ENCODE data around the gene C12orf56.

C12orf56 gene

GRCh38 chr12:64390275-64390851 lies at the start of gene C12orf56:
Gene C12orf56 (minus strand): TSS chr12:64390758. CDS start chr12:64390565, 193 bp downstream.
- no peak for DNase-seq (ENCODE audit: low read depth in 2 of 2)

- no peak for DNase-seq (ENCODE audit: low read depth in 2 of 2)
These were observed 49.5 kb upstream of the C12orf56 start for GRCh38 chr12:64440100-64440499.

GRCh38 chr12:64433915-64434314 lies 43.4 kb upstream of the C12orf56 start:
- no peak for DNase-seq (ENCODE audit: low read depth in 2 of 2)

- DNase-seq (ENCODE audit: low read depth in 2 of 2): no peak
These were observed 41.2 kb upstream of the C12orf56 start for GRCh38 chr12:64431791-64432190.

- no peak for DNase-seq (ENCODE audit: low read depth in 2 of 2)
These were observed 40.3 kb upstream of the C12orf56 start for GRCh38 chr12:64430886-64431285.

GRCh38 chr12:64428956-64429355 lies 38.4 kb upstream of the C12orf56 start:
- no peak for DNase-seq (ENCODE audit: low read depth in 2 of 2)

GRCh38 chr12:64427988-64428387 lies 37.4 kb upstream of the C12orf56 start:
- no peak for DNase-seq (ENCODE audit: low read depth in 2 of 2)

- DNase-seq (ENCODE audit: low read depth in 2 of 2): no peak
These were observed 29.1 kb upstream of the C12orf56 start for GRCh38 chr12:64419696-64420095.

- no peak for DNase-seq (ENCODE audit: low read depth in 2 of 2)
These were observed 27.7 kb upstream of the C12orf56 start for GRCh38 chr12:64418209-64418608.

GRCh38 chr12:64413884-64414283 lies 23.3 kb upstream of the C12orf56 start:
- no peak for DNase-seq (ENCODE audit: low read depth in 2 of 2)

- no peak for DNase-seq (ENCODE audit: low read depth in 2 of 2)
These were observed 21.9 kb upstream of the C12orf56 start for GRCh38 chr12:64412459-64412858.

GRCh38 chr12:64411427-64411826 lies 20.9 kb upstream of the C12orf56 start:
- no peak for DNase-seq (ENCODE audit: low read depth in 2 of 2)

- DNase-seq (ENCODE audit: low read depth in 2 of 2): no peak
These were observed 17.0 kb upstream of the C12orf56 start for GRCh38 chr12:64407342-64408223.

- peak; percentile 56 to 66 for DNase-seq (ENCODE audit: low read depth in 2 of 2)
These were observed 14.1 kb upstream of the C12orf56 start for GRCh38 chr12:64404470-64405256.

- DNase-seq (ENCODE audit: low read depth in 2 of 2): peak; percentile 91 to 96
These were observed 13.3 kb upstream of the C12orf56 start, which contains the start of gene XPOT for GRCh38 chr12:64403707-64404469. Gene XPOT (plus strand): TSS chr12:64404392. CDS start chr12:64410036, 5,644 bp downstream.

- no peak for DNase-seq (ENCODE audit: low read depth in 2 of 2)
These were observed 11.6 kb upstream of the C12orf56 start for GRCh38 chr12:64402181-64402580.

GRCh38 chr12:64400041-64400440 lies 9.5 kb upstream of the C12orf56 start:
- no peak for DNase-seq (ENCODE audit: low read depth in 2 of 2)

GRCh38 chr12:64395739-64396138 lies 5.2 kb upstream of the C12orf56 start:
- DNase-seq (ENCODE audit: low read depth in 2 of 2): no peak

GRCh38 chr12:64392221-64392620 lies 1.7 kb upstream of the C12orf56 start:
- no peak for DNase-seq (ENCODE audit: low read depth in 2 of 2)

GRCh38 chr12:64389154-64389553 lies 1.4 kb downstream of the C12orf56 start:
- no peak for DNase-seq (ENCODE audit: low read depth in 2 of 2)

- DNase-seq (ENCODE audit: low read depth in 2 of 2): no peak
These were observed 3.3 kb downstream of the C12orf56 start for GRCh38 chr12:64387197-64387816.
